ENCODE data around the gene CCDC83.

- no peak for TF ChIP-seq EZH2phosphoT487 (IDR thresholded peaks at IDR 0.05; ENCODE audit: insufficient read depth, low read depth)
- TF ChIP-seq EZH2 (IDR thresholded peaks at IDR 0.05; ENCODE audit: insufficient read depth, poor library complexity, severe bottlenecking): no peak
Observed at GRCh38 chr11:85854557-85855340, 434 bp upstream of the CCDC83 start.

Data from GM23248 (cell line).